Measurements from ENCODE around the gene MICALL2.

MICALL2 gene

GRCh38 chr7:1466524-1467271, 7.4 kb upstream of the MICALL2 start:
- H3K4me2 ChIP-seq (ENCODE audit: low read length, poor library complexity, severe bottlenecking) = peak overlapping the region; percentile 49
- DNase-seq = peak; percentile 77
- H3K4ac ChIP-seq (ENCODE audit: low read depth in 1 of 2, low read length in 2 of 2) = peak overlapping the region; percentile 47 to 77
- H4K8ac ChIP-seq (ENCODE audit: low read length) = peak overlapping the region; percentile 77
- no peak overlapping the region for H2BK5ac ChIP-seq (ENCODE audit: low read depth, low read length, poor library complexity, severe bottlenecking)
- H3K79me1 ChIP-seq (replicated peaks; ENCODE audit: low read length, poor library complexity, severe bottlenecking) = peaks cover 1% of the 10 kb centered on the region
- peak overlapping the region in 1 of 2 experiments; percentile 29 for H2BK12ac ChIP-seq (ENCODE audit: low read length in 2 of 2)
- H3K27ac ChIP-seq (ENCODE audit: low read length, poor library complexity, severe bottlenecking) = no peak overlapping the region
- H3K9me3 ChIP-seq (ENCODE audit: control insufficient read depth, low read length) = no peaks in the 10 kb centered on the region
- peak overlapping the region in 1 of 2 experiments; percentile 11 for H3K14ac ChIP-seq (ENCODE audit: low read length in 2 of 2)
- H3K4me3 ChIP-seq (ENCODE audit: insufficient read depth in 1 of 2, low read depth in 1 of 2, low read length in 2 of 2) = peak overlapping the region in 1 of 2 experiments; percentile 29
- no peak overlapping the region for H2AFZ ChIP-seq (ENCODE audit: low read depth, low read length)
- no peak overlapping the region for H2BK120ac ChIP-seq (ENCODE audit: low read depth, low read length)
- peak overlapping the region; percentile 56 for H2BK15ac ChIP-seq (ENCODE audit: low read depth, poor library complexity, severe bottlenecking)
- peak overlapping the region; percentile 58 to 80 for H3K18ac ChIP-seq (ENCODE audit: low read depth in 1 of 2, low read length in 2 of 2)
- H2AK5ac ChIP-seq (ENCODE audit: low read length, severe bottlenecking) = peak overlapping the region; percentile 86
- peak overlapping the region; percentile 61 for H3K9ac ChIP-seq (ENCODE audit: low read length)
- H3K23ac ChIP-seq (ENCODE audit: low read length in 2 of 2) = no peak overlapping the region
- peak overlapping the region; percentile 78 for H4K91ac ChIP-seq (ENCODE audit: low read length)
- H3K4me1 ChIP-seq (ENCODE audit: control insufficient read depth, insufficient read depth, low read depth, low read length) = peaks cover 16% of the 10 kb centered on the region
- peaks cover 10 to 45% of the 10 kb centered on the region in 2 experiments for H3K36me3 ChIP-seq (ENCODE audit: control insufficient read depth in 1 of 2, insufficient read depth in 2 of 2, low read depth in 1 of 2, low read length in 2 of 2)
- WGBS = 54% methylated on average over 17 of the region's 17 CpGs
- no peaks in the 10 kb centered on the region for H3K27me3 ChIP-seq (ENCODE audit: control insufficient read depth in 1 of 2, insufficient read depth in 1 of 2, low read length in 2 of 2)

- no peak overlapping the region for H2AK5ac ChIP-seq (ENCODE audit: low read length, severe bottlenecking)
- H2BK5ac ChIP-seq (ENCODE audit: low read depth, low read length, poor library complexity, severe bottlenecking) = no peak overlapping the region
- no peak overlapping the region for H4K91ac ChIP-seq (ENCODE audit: low read length)
- peaks cover 1% of the 10 kb centered on the region for H3K79me1 ChIP-seq (replicated peaks; ENCODE audit: low read length, poor library complexity, severe bottlenecking)
- no peak overlapping the region for H3K4me3 ChIP-seq (ENCODE audit: insufficient read depth in 1 of 2, low read depth in 1 of 2, low read length in 2 of 2)
- H3K23ac ChIP-seq (ENCODE audit: low read length in 2 of 2) = no peak overlapping the region
- no peak overlapping the region for H2AFZ ChIP-seq (ENCODE audit: low read depth, low read length)
- no peak overlapping the region for H3K27ac ChIP-seq (ENCODE audit: low read length, poor library complexity, severe bottlenecking)
- no peak overlapping the region for H3K18ac ChIP-seq (ENCODE audit: low read depth in 1 of 2, low read length in 2 of 2)
- H3K14ac ChIP-seq (ENCODE audit: low read length in 2 of 2) = no peak overlapping the region
- no peak overlapping the region for H3K4me2 ChIP-seq (ENCODE audit: low read length, poor library complexity, severe bottlenecking)
- no peaks in the 10 kb centered on the region for H3K27me3 ChIP-seq (ENCODE audit: control insufficient read depth in 1 of 2, insufficient read depth in 1 of 2, low read length in 2 of 2)
- H3K4ac ChIP-seq (ENCODE audit: low read depth in 1 of 2, low read length in 2 of 2) = no peak overlapping the region
- H2BK120ac ChIP-seq (ENCODE audit: low read depth, low read length) = no peak overlapping the region
- H3K4me1 ChIP-seq (ENCODE audit: control insufficient read depth, insufficient read depth, low read depth, low read length) = peaks cover 32% of the 10 kb centered on the region
- no peak overlapping the region for H4K8ac ChIP-seq (ENCODE audit: low read length)
- no peak overlapping the region for H2BK12ac ChIP-seq (ENCODE audit: low read length in 2 of 2)
- no peak overlapping the region for H2BK15ac ChIP-seq (ENCODE audit: low read depth, poor library complexity, severe bottlenecking)
- 92% methylated on average over 11 of the region's 12 CpGs for WGBS
- H3K36me3 ChIP-seq (ENCODE audit: control insufficient read depth in 1 of 2, insufficient read depth in 2 of 2, low read depth in 1 of 2, low read length in 2 of 2) = peaks cover 0 to 25% of the 10 kb centered on the region in 2 experiments
- no peaks in the 10 kb centered on the region for H3K9me3 ChIP-seq (ENCODE audit: control insufficient read depth, low read length)
- no peak for DNase-seq
- no peak overlapping the region for H3K9ac ChIP-seq (ENCODE audit: low read length)
Observed at GRCh38 chr7:1464694-1465093, 5.4 kb upstream of the MICALL2 start.

- Histone ChIP-seq H2BK15ac (ENCODE audit: low read depth, poor library complexity, severe bottlenecking) (peak overlapping the region; percentile 71), H2BK120ac (ENCODE audit: low read depth, low read length) (no peak overlapping the region), H3K9ac (ENCODE audit: low read length) (no peak overlapping the region), H3K4me2 (ENCODE audit: low read length, poor library complexity, severe bottlenecking) (no peak overlapping the region), H3K4me3 (ENCODE audit: insufficient read depth in 1 of 2, low read depth in 1 of 2, low read length in 2 of 2) (no peak overlapping the region), H4K8ac (ENCODE audit: low read length) (no peak overlapping the region), H3K79me1 (replicated peaks; ENCODE audit: low read length, poor library complexity, severe bottlenecking) (peaks cover under 1% of the 10 kb centered on the region), H4K91ac (ENCODE audit: low read length) (peak overlapping the region; percentile 41), H2AK5ac (ENCODE audit: low read length, severe bottlenecking) (no peak overlapping the region), H3K27ac (ENCODE audit: low read length, poor library complexity, severe bottlenecking) (no peak overlapping the region), H3K27me3 (ENCODE audit: control insufficient read depth in 1 of 2, insufficient read depth in 1 of 2, low read length in 2 of 2) (no peaks in the 10 kb centered on the region), H3K4me1 (ENCODE audit: control insufficient read depth, insufficient read depth, low read depth, low read length) (peaks cover 32% of the 10 kb centered on the region), H3K9me3 (ENCODE audit: control insufficient read depth, low read length) (no peaks in the 10 kb centered on the region), H2AFZ (ENCODE audit: low read depth, low read length) (no peak overlapping the region), H3K4ac (ENCODE audit: low read depth in 1 of 2, low read length in 2 of 2) (no peak overlapping the region), H2BK12ac (ENCODE audit: low read length in 2 of 2) (no peak overlapping the region), H3K36me3 (ENCODE audit: control insufficient read depth in 1 of 2, insufficient read depth in 2 of 2, low read depth in 1 of 2, low read length in 2 of 2) (peaks cover 0 to 16% of the 10 kb centered on the region in 2 experiments), H3K14ac (ENCODE audit: low read length in 2 of 2) (no peak overlapping the region), H2BK5ac (ENCODE audit: low read depth, low read length, poor library complexity, severe bottlenecking) (no peak overlapping the region), H3K18ac (ENCODE audit: low read depth in 1 of 2, low read length in 2 of 2) (no peak overlapping the region), H3K23ac (ENCODE audit: low read length in 2 of 2) (no peak overlapping the region)
- no peak for DNase-seq
- 95% methylated on average over 17 of the region's 18 CpGs for WGBS
Observed at GRCh38 chr7:1463676-1464223, 4.5 kb upstream of the MICALL2 start.

- no peak overlapping the region for H3K4me2 ChIP-seq (ENCODE audit: low read length, poor library complexity, severe bottlenecking)
- peak overlapping the region; percentile 18 for H4K91ac ChIP-seq (ENCODE audit: low read length)
- H3K4ac ChIP-seq (ENCODE audit: low read depth in 1 of 2, low read length in 2 of 2) = peak overlapping the region in 1 of 2 experiments; percentile 45
- H3K9me3 ChIP-seq (ENCODE audit: control insufficient read depth, low read length) = no peaks in the 10 kb centered on the region
- H3K79me1 ChIP-seq (replicated peaks; ENCODE audit: low read length, poor library complexity, severe bottlenecking) = no peaks in the 10 kb centered on the region
- H3K18ac ChIP-seq (ENCODE audit: low read depth in 1 of 2, low read length in 2 of 2) = peak overlapping the region; percentile 58 to 75
- H3K14ac ChIP-seq (ENCODE audit: low read length in 2 of 2) = peak overlapping the region in 1 of 2 experiments; percentile 88
- no peaks in the 10 kb centered on the region for H3K27me3 ChIP-seq (ENCODE audit: control insufficient read depth in 1 of 2, insufficient read depth in 1 of 2, low read length in 2 of 2)
- H3K4me3 ChIP-seq (ENCODE audit: insufficient read depth in 1 of 2, low read depth in 1 of 2, low read length in 2 of 2) = no peak overlapping the region
- peak overlapping the region; percentile 18 for H3K9ac ChIP-seq (ENCODE audit: low read length)
- H2BK5ac ChIP-seq (ENCODE audit: low read depth, low read length, poor library complexity, severe bottlenecking) = no peak overlapping the region
- peaks cover 46% of the 10 kb centered on the region for H3K4me1 ChIP-seq (ENCODE audit: control insufficient read depth, insufficient read depth, low read depth, low read length)
- DNase-seq = no peak
- H2BK120ac ChIP-seq (ENCODE audit: low read depth, low read length) = no peak overlapping the region
- no peak overlapping the region for H2BK15ac ChIP-seq (ENCODE audit: low read depth, poor library complexity, severe bottlenecking)
- no peak overlapping the region for H2AFZ ChIP-seq (ENCODE audit: low read depth, low read length)
- H4K8ac ChIP-seq (ENCODE audit: low read length) = no peak overlapping the region
- H2BK12ac ChIP-seq (ENCODE audit: low read length in 2 of 2) = peak overlapping the region in 1 of 2 experiments; percentile 58
- H3K36me3 ChIP-seq (ENCODE audit: control insufficient read depth in 1 of 2, insufficient read depth in 2 of 2, low read depth in 1 of 2, low read length in 2 of 2) = peaks cover 0 to under 1% of the 10 kb centered on the region in 2 experiments
- WGBS = 84% methylated on average over 15 of the region's 18 CpGs
- H3K23ac ChIP-seq (ENCODE audit: low read length in 2 of 2) = no peak overlapping the region
- no peak overlapping the region for H3K27ac ChIP-seq (ENCODE audit: low read length, poor library complexity, severe bottlenecking)
- no peak overlapping the region for H2AK5ac ChIP-seq (ENCODE audit: low read length, severe bottlenecking)
Observed at GRCh38 chr7:1461646-1462375, 2.5 kb upstream of the MICALL2 start.

All from mesenchymal stem cell (in vitro differentiated cells and primary cell).